ENCODE results near the gene C14orf180. TPM values are rescaled to one million over a fixed set of nuclear protein-coding genes. Genes with fewer than 3 reads are reported as not detected.

The C14orf180 gene
- total RNA-seq, 1 donor from 2014 or later: 44.1 TPM

DNA sequence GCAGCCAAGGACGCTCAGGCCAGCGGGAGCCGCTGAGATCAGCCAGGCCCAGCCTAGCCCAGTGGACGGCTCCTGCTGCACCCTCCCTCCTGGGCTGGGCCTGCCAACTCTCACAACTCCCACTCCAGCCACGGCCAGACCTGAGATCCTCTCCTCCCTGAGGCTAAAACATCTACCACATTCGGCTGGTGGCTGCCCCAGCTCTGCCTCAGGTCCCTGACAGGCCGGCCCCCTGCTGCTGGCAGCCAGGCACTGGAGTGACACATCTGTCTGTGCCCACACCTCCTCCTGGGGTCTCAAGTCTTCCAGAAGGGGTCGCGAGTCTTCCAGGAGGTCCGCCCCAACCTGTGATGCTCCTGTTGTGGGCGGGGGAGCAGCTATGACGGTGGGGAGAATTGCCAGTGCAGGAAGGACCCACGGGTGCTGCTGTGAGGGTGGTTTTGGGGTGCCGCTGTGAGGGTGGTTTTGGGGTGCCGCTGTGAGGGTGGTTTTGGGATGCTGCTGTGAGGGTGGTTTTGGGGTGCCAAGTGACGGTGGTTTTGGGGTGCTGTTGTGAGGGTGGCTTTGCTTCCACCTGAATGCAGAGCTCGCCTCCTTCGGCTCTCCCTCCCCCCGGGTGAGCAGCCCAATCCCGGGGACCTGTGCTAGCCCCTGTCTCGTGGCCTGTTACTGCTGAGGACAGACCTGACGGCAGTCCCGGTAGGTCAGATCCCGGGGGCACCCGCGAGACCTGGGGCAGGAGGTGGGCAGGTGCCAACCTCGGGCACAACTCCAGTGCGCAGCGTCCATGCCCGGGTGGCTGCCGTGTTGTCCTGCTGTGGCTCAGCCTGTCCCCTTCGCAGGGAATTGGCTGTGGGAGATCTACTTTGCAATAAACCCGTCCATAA, 27.5 kb upstream of the C14orf180 start:
- Histone ChIP-seq H3K9me3 (replicated peaks) (no peaks in the 10 kb centered on the region), H3K36me3 (no peaks in the 10 kb centered on the region), H3K4me3 (no peak overlapping the region), H3K4me1 (no peaks in the 10 kb centered on the region), H3K27ac (replicated peaks) (no peak overlapping the region), H3K27me3 (ENCODE audit: low read depth) (peaks cover 93% of the 10 kb centered on the region)
- peak; percentile 12 for DNase-seq
- intact Hi-C loops (cut with micrococcal nuclease): no loop called here
- TF ChIP-seq, protein P1, sequence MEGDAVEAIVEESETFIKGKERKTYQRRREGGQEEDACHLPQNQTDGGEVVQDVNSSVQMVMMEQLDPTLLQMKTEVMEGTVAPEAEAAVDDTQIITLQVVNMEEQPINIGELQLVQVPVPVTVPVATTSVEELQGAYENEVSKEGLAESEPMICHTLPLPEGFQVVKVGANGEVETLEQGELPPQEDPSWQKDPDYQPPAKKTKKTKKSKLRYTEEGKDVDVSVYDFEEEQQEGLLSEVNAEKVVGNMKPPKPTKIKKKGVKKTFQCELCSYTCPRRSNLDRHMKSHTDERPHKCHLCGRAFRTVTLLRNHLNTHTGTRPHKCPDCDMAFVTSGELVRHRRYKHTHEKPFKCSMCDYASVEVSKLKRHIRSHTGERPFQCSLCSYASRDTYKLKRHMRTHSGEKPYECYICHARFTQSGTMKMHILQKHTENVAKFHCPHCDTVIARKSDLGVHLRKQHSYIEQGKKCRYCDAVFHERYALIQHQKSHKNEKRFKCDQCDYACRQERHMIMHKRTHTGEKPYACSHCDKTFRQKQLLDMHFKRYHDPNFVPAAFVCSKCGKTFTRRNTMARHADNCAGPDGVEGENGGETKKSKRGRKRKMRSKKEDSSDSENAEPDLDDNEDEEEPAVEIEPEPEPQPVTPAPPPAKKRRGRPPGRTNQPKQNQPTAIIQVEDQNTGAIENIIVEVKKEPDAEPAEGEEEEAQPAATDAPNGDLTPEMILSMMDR (IDR thresholded peaks at IDR 0.05; ENCODE audit: borderline replicate concordance): no peak

GRCh38 chr14:104552738-104553125, 26.8 kb upstream of the C14orf180 start:
- no peak for DNase-seq
- Histone ChIP-seq H3K4me1 (no peaks in the 10 kb centered on the region), H3K36me3 (no peaks in the 10 kb centered on the region), H3K9me3 (replicated peaks) (no peaks in the 10 kb centered on the region), H3K4me3 (no peak overlapping the region), H3K27ac (replicated peaks) (no peak overlapping the region), H3K27me3 (ENCODE audit: low read depth) (peaks cover 92% of the 10 kb centered on the region)
- intact Hi-C loops (cut with micrococcal nuclease): no loop called here
- TF ChIP-seq, protein P1 (IDR thresholded peaks at IDR 0.05; ENCODE audit: borderline replicate concordance): no peak

GRCh38 chr14:104553166-104554087, 26.1 kb upstream of the C14orf180 start:
- H3K9me3 ChIP-seq (replicated peaks): no peaks in the 10 kb centered on the region
- peaks cover 86% of the 10 kb centered on the region for H3K27me3 ChIP-seq (ENCODE audit: low read depth)
- H3K36me3 ChIP-seq: no peaks in the 10 kb centered on the region
- intact Hi-C loops (cut with micrococcal nuclease): no loop called here
- no peak overlapping the region for H3K27ac ChIP-seq (replicated peaks)
- TF ChIP-seq, protein P1 (IDR thresholded peaks at IDR 0.05; ENCODE audit: borderline replicate concordance): no peak
- no peak overlapping the region for H3K4me3 ChIP-seq
- no peaks in the 10 kb centered on the region for H3K4me1 ChIP-seq
- peak; percentile 10 for DNase-seq

- no peak overlapping the region for H3K4me3 ChIP-seq
- DNase-seq: peak; percentile 11
- TF ChIP-seq, protein P1 (IDR thresholded peaks at IDR 0.05; ENCODE audit: borderline replicate concordance): no peak
- intact Hi-C loops (cut with micrococcal nuclease): no loop called here
- no peaks in the 10 kb centered on the region for H3K36me3 ChIP-seq
- no peaks in the 10 kb centered on the region for H3K9me3 ChIP-seq (replicated peaks)
- H3K27ac ChIP-seq (replicated peaks): no peak overlapping the region
- no peaks in the 10 kb centered on the region for H3K4me1 ChIP-seq
- peaks cover 82% of the 10 kb centered on the region for H3K27me3 ChIP-seq (ENCODE audit: low read depth)
These were observed 25.4 kb upstream of the C14orf180 start for GRCh38 chr14:104554088-104554607.
